Peyer's patch (tissue), 4 donors: ENCODE results near the gene ELOVL7.

Experiments
- POLR2A ChIP-seq, 2 donors: fragments of 450-650 bp; IDR thresholded peaks; one replicate each; pipeline ENCODE4 v1.5.1; 2017; ENCODE audit warnings: antibody characterized with exemption in 2 of 2, mild to moderate bottlenecking in 2 of 2, moderate library complexity in 2 of 2
- TF ChIP-seq, protein P1 (sequence below), 6 experiments: fragments of 450-650 bp in 4 of 6; fragments of 200-600 bp in 2 of 6; sonication (generic) in 1 of 6; IDR thresholded peaks; one replicate each; pipeline ENCODE4 v1.5.1; 2017 to 2019; ENCODE audit warnings: antibody characterized with exemption in 6 of 6, mild to moderate bottlenecking in 3 of 6, moderate library complexity in 1 of 6

DNA sequence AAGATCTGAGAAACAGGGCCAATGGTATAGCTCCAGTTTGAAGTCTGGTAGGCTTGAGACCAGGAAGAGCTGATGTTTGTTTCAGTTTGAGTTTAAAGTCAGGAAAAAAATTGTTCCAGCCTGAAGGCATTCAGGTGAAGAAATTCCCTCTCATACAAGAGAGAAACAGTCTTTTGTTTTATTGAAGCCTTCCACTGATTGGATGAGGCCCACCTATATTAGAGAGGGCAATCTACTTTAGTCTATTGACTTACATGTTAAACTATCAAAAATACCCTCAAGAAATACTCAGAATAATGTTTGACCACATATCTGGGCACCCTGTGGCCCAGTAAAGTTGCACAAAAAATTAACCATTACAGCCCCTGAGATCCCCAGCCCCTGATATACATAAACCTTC lies 138.9 kb downstream of the ELOVL7 start:
- TF ChIP-seq, protein P1, sequence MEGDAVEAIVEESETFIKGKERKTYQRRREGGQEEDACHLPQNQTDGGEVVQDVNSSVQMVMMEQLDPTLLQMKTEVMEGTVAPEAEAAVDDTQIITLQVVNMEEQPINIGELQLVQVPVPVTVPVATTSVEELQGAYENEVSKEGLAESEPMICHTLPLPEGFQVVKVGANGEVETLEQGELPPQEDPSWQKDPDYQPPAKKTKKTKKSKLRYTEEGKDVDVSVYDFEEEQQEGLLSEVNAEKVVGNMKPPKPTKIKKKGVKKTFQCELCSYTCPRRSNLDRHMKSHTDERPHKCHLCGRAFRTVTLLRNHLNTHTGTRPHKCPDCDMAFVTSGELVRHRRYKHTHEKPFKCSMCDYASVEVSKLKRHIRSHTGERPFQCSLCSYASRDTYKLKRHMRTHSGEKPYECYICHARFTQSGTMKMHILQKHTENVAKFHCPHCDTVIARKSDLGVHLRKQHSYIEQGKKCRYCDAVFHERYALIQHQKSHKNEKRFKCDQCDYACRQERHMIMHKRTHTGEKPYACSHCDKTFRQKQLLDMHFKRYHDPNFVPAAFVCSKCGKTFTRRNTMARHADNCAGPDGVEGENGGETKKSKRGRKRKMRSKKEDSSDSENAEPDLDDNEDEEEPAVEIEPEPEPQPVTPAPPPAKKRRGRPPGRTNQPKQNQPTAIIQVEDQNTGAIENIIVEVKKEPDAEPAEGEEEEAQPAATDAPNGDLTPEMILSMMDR (IDR thresholded peaks at IDR 0.05): no peak
- no peak for TF ChIP-seq POLR2A (IDR thresholded peaks at IDR 0.05)
